Neural cell (in vitro differentiated cells): ENCODE data around the gene LRRC8E. TPM values are rescaled to one million over a fixed set of nuclear protein-coding genes. Genes with fewer than 3 reads are reported as not detected.

ENCODE experiments used
- H2AFZ ChIP-seq: fragments of 200-600, 300-800 bp; sonication (generic), shearing (Covaris generic); 2 replicates; pipeline ENCODE4 v1.6.0; 2014; ENCODE audit warnings: low read depth, mild to moderate bottlenecking, antibody characterized with exemption, low read length, moderate library complexity
- H3F3A ChIP-seq: fragments of 200-600 bp; shearing (Covaris generic); 2 replicates; pipeline ENCODE4 v1.6.1; 2016; ENCODE audit warnings: mild to moderate bottlenecking, moderate library complexity, mixed read lengths, antibody characterized with exemption, low read length; ENCODE audit not compliant: insufficient read depth, poor library complexity, severe bottlenecking
- H3K27ac ChIP-seq: fragments of 200-600, 300-800 bp; sonication (generic), shearing (Covaris generic); 2 replicates; pipeline ENCODE4 v1.5.1; 2014; ENCODE audit warnings: mild to moderate bottlenecking, low read length, moderate library complexity
- H3K27me3 ChIP-seq: fragments of 300-800, 200-600 bp; sonication (generic), shearing (Covaris generic); 2 replicates; pipeline ENCODE4 v1.6.0; 2014; ENCODE audit warnings: mild to moderate bottlenecking, low read depth, low read length, moderate library complexity; ENCODE audit not compliant: insufficient read depth
- H3K36me3 ChIP-seq: fragments of 300-800, 200-600 bp; sonication (generic), shearing (Covaris generic); 2 replicates; pipeline ENCODE4 v1.5.1; 2014; ENCODE audit warnings: mild to moderate bottlenecking, antibody characterized with exemption, low read length, moderate library complexity; ENCODE audit not compliant: insufficient read depth
- H3K4me2 ChIP-seq: fragments of 300-800, 200-600 bp; sonication (generic), shearing (Covaris generic); 2 replicates; pipeline ENCODE4 v1.6.0; 2014; ENCODE audit warnings: mild to moderate bottlenecking, low read length
- H3K4me3 ChIP-seq: fragments of 300-800, 200-600 bp; sonication (generic), shearing (Covaris generic); 2 replicates; pipeline ENCODE4 v1.5.1; 2014; ENCODE audit warnings: mild to moderate bottlenecking, low read length, moderate library complexity
- H3K79me2 ChIP-seq: fragments of 200-600 bp; shearing (Covaris generic); replicated peaks from 2 replicates; pipeline ENCODE4 v1.6.0; 2014; ENCODE audit warnings: mild to moderate bottlenecking, low read length, moderate library complexity; ENCODE audit not compliant: insufficient read depth
- H3K9ac ChIP-seq: fragments of 300-800, 200-600 bp; sonication (generic), shearing (Covaris generic); 2 replicates; pipeline ENCODE4 v1.6.1; 2016; ENCODE audit warnings: mild to moderate bottlenecking, low read length, mixed read lengths
- H3K9me2 ChIP-seq: fragments of 200-600 bp; shearing (Covaris generic); 2 replicates; pipeline ENCODE4 v1.6.1; 2016; ENCODE audit warnings: mild to moderate bottlenecking, low read length, mixed read lengths; ENCODE audit not compliant: insufficient read depth
- H3K9me3 ChIP-seq: fragments of 200-600, 300-800 bp; sonication (generic), shearing (Covaris generic); 2 replicates; pipeline ENCODE4 v1.6.1; 2016; ENCODE audit warnings: mild to moderate bottlenecking, mixed run types, low read length, moderate library complexity, mixed read lengths
- H4K20me1 ChIP-seq: fragments of 200-600 bp; shearing (Covaris generic); 2 replicates; pipeline ENCODE4 v1.6.1; 2016; ENCODE audit warnings: mild to moderate bottlenecking, mixed run types; ENCODE audit not compliant: insufficient read depth
- CTCF ChIP-seq: fragments of 450-650 bp; IDR thresholded peaks from 2 replicates; pipeline ENCODE4 v1.5.1; 2014; ENCODE audit warnings: antibody characterized with exemption, mild to moderate bottlenecking, moderate library complexity; ENCODE audit not compliant: poor library complexity, severe bottlenecking
- EP300 ChIP-seq: fragments of 450-650 bp; conservative IDR thresholded peaks from 2 replicates; pipeline ENCODE4 v1.6.1; 2014; ENCODE audit warnings: antibody characterized with exemption, mild to moderate bottlenecking, moderate library complexity; ENCODE audit not compliant: poor library complexity, severe bottlenecking
- EZH2 ChIP-seq: fragments of 200-600, 300-800 bp; shearing (Covaris generic), sonication (generic); IDR thresholded peaks from 2 replicates; pipeline ENCODE4 v1.6.1; 2014; ENCODE audit warnings: antibody characterized with exemption, low read length, borderline replicate concordance, mild to moderate bottlenecking; ENCODE audit not compliant: insufficient read depth, poor library complexity, severe bottlenecking
- POLR2AphosphoS5 ChIP-seq: IDR thresholded peaks from 2 replicates; pipeline ENCODE4 v1.6.1; 2012
- REST ChIP-seq: IDR thresholded peaks from 2 replicates; pipeline ENCODE4 v1.6.1; 2012; ENCODE audit warnings: borderline replicate concordance
- SMC3 ChIP-seq: fragments of 450-650 bp; conservative IDR thresholded peaks from 2 replicates; pipeline ENCODE4 v1.6.1; 2014; ENCODE audit warnings: antibody characterized with exemption, mild to moderate bottlenecking, moderate library complexity; ENCODE audit not compliant: poor library complexity
- polyA plus RNA-seq: library from polyadenylated mRNA; depleted of rRNA; stranded (reverse); fragments of >200 nt; gene quantifications from 2 replicates; pipeline ENCODE4 v1.2.3, GENCODE V29; 2014

LRRC8E gene
- polyA plus RNA-seq, 1 donor from 2014 or later, result not detected

- no peak for TF ChIP-seq SMC3
- peak; percentile 45 for TF ChIP-seq CTCF
- Histone ChIP-seq H3K36me3 (no peaks in the 10 kb centered on the region), H3K79me2 (peaks cover 12% of the 10 kb centered on the region), H3K4me3 (no peak overlapping the region), H3K4me2 (no peak overlapping the region), H3K9me2 (no peaks in the 10 kb centered on the region), H3F3A (peaks cover 6% of the 10 kb centered on the region), H3K9ac (no peak overlapping the region), H3K27ac (no peak overlapping the region), H2AFZ (no peak overlapping the region), H3K9me3 (no peaks in the 10 kb centered on the region), H3K27me3 (no peaks in the 10 kb centered on the region), H4K20me1 (no peaks in the 10 kb centered on the region)
Measured at GRCh38 chr19:7868671-7869452, 19.4 kb upstream of the LRRC8E start.

- Histone ChIP-seq H3F3A (peaks cover 6% of the 10 kb centered on the region), H3K27me3 (no peaks in the 10 kb centered on the region), H3K9me2 (no peaks in the 10 kb centered on the region), H3K36me3 (no peaks in the 10 kb centered on the region), H3K79me2 (peaks cover 13% of the 10 kb centered on the region), H2AFZ (no peak overlapping the region), H3K27ac (no peak overlapping the region), H4K20me1 (no peaks in the 10 kb centered on the region), H3K4me2 (no peak overlapping the region), H3K9ac (no peak overlapping the region), H3K9me3 (no peaks in the 10 kb centered on the region), H3K4me3 (no peak overlapping the region)
- peak; percentile 23 for TF ChIP-seq CTCF
- peak; percentile 25 for TF ChIP-seq POLR2AphosphoS5
- no peak for TF ChIP-seq EP300
Measured at GRCh38 chr19:7869453-7869909, 18.8 kb upstream of the LRRC8E start.

GRCh38 chr19:7869910-7870511, 18.3 kb upstream of the LRRC8E start:
- no peaks in the 10 kb centered on the region for H3K36me3 ChIP-seq
- no peak overlapping the region for H3K27ac ChIP-seq
- peaks cover 13% of the 10 kb centered on the region for H3K79me2 ChIP-seq
- H3K4me2 ChIP-seq, result no peak overlapping the region
- H3K9ac ChIP-seq, result no peak overlapping the region
- no peak for TF ChIP-seq REST
- TF ChIP-seq EP300, result no peak
- no peak for TF ChIP-seq EZH2
- no peaks in the 10 kb centered on the region for H3K9me3 ChIP-seq
- H2AFZ ChIP-seq, result no peak overlapping the region
- H4K20me1 ChIP-seq, result no peaks in the 10 kb centered on the region
- H3K27me3 ChIP-seq, result no peaks in the 10 kb centered on the region
- H3K4me3 ChIP-seq, result no peak overlapping the region
- H3K9me2 ChIP-seq, result no peaks in the 10 kb centered on the region
- H3F3A ChIP-seq, result peaks cover 6% of the 10 kb centered on the region
